ENCODE data around the gene DTNA. TPM values are rescaled to one million over a fixed set of nuclear protein-coding genes. Genes with fewer than 3 reads are reported as not detected.

The DTNA gene
- total RNA-seq, 1 donor from 2014 or later, result 21.8 TPM

- Histone ChIP-seq H3K4me3 (no peak overlapping the region), H3K27ac (no peak overlapping the region), H3K36me3 (no peaks in the 10 kb centered on the region), H3K9me3 (no peaks in the 10 kb centered on the region), H3K27me3 (no peaks in the 10 kb centered on the region), H3K4me1 (no peaks in the 10 kb centered on the region)
- no peak for TF ChIP-seq CTCF (IDR thresholded peaks at IDR 0.05)
- intact Hi-C loops (cut with DNase I), result no loop called here
- no peak for DNase-seq
- no peak for ATAC-seq
Measured at GRCh38 chr18:34848156-34848555, 138.1 kb downstream of the DTNA start.

DNA sequence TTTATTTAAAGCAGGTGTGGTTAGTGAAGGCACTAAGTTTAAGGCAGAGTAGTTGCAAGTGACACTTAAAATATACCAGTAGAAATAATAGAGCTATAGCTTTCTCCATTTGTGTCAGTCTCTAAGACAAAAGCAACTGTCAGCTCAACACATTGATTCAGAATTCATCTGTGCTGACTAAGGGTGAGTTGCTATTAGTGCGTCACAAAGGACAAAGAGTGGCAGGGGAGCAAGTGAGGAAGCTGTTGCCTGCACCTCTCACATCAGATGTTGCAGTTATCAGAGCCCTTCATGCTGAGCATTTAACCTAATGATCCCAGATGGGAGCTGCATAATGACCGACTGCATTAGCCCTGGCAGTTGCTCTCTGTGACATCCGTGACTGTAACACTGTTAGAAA, 138.6 kb downstream of the DTNA start:
- DNase-seq (no peak), ATAC-seq (no peak)
- Histone ChIP-seq H3K36me3 (no peaks in the 10 kb centered on the region), H3K27ac (no peak overlapping the region), H3K4me1 (no peaks in the 10 kb centered on the region), H3K4me3 (no peak overlapping the region), H3K27me3 (no peaks in the 10 kb centered on the region), H3K9me3 (no peaks in the 10 kb centered on the region)
- no peak for TF ChIP-seq CTCF (IDR thresholded peaks at IDR 0.05)
- intact Hi-C loops (cut with DNase I), result no loop called here

DNA sequence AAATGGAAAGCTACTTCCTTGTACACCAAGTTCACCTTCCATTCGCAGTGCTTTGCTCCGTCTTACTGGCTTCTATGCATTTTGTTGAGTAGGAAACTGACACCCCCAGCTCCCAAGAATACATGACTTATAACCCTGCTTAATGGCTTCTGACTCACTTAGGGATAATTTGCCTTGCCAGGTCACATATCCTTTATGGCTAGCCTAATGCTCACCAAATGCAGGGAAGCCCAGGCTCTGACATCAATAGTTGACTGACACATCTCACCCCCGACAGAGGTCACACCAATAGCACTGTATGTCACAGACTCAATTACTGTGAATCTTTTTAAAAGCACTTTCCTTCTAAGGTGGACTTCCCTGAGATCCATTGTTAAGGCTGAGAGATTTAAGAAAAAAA, 147.2 kb downstream of the DTNA start:
- DNase-seq, result no peak
- Histone ChIP-seq H3K27ac (no peak overlapping the region), H3K27me3 (no peaks in the 10 kb centered on the region), H3K9me3 (no peaks in the 10 kb centered on the region), H3K4me3 (no peak overlapping the region), H3K4me1 (no peaks in the 10 kb centered on the region), H3K36me3 (no peaks in the 10 kb centered on the region)
- TF ChIP-seq CTCF (IDR thresholded peaks at IDR 0.05), result no peak
- intact Hi-C loops (cut with DNase I), result no loop called here
- ATAC-seq, result no peak

GRCh38 chr18:34858188-34858587, 148.1 kb downstream of the DTNA start:
- intact Hi-C loops (cut with DNase I), result no loop called here
- no peak for TF ChIP-seq CTCF (IDR thresholded peaks at IDR 0.05)
- no peaks in the 10 kb centered on the region for H3K9me3 ChIP-seq
- H3K4me3 ChIP-seq, result no peak overlapping the region
- H3K27ac ChIP-seq, result no peak overlapping the region
- H3K27me3 ChIP-seq, result no peaks in the 10 kb centered on the region
- ATAC-seq (no peak), DNase-seq (no peak)
- H3K4me1 ChIP-seq, result no peaks in the 10 kb centered on the region
- H3K36me3 ChIP-seq, result no peaks in the 10 kb centered on the region

- H3K4me1 ChIP-seq, result no peaks in the 10 kb centered on the region
- no peak for TF ChIP-seq CTCF (IDR thresholded peaks at IDR 0.05)
- intact Hi-C loops (cut with DNase I), result no loop called here
- no peak overlapping the region for H3K27ac ChIP-seq
- DNase-seq, result no peak
- H3K27me3 ChIP-seq, result no peaks in the 10 kb centered on the region
- H3K9me3 ChIP-seq, result no peaks in the 10 kb centered on the region
- no peak overlapping the region for H3K4me3 ChIP-seq
- no peaks in the 10 kb centered on the region for H3K36me3 ChIP-seq
- ATAC-seq, result no peak
Measured at GRCh38 chr18:34859496-34859895, 149.4 kb downstream of the DTNA start.

GRCh38 chr18:34862561-34862960, 152.5 kb downstream of the DTNA start:
- no peak for TF ChIP-seq CTCF (IDR thresholded peaks at IDR 0.05)
- DNase-seq, result no peak
- H3K4me3 ChIP-seq, result no peak overlapping the region
- H3K4me1 ChIP-seq, result no peaks in the 10 kb centered on the region
- intact Hi-C loops (cut with DNase I), result no loop called here
- H3K9me3 ChIP-seq, result no peaks in the 10 kb centered on the region
- no peak overlapping the region for H3K27ac ChIP-seq
- ATAC-seq, result no peak
- no peaks in the 10 kb centered on the region for H3K27me3 ChIP-seq
- H3K36me3 ChIP-seq, result no peaks in the 10 kb centered on the region

Measured in upper lobe of right lung (tissue), 1 donor.